HG02588 (cell line): Measurements from ENCODE around the gene KRT23.

Experiments used
- ATAC-seq: cut with Tn5 transposase; IDR thresholded peaks from one replicate; pipeline ENCODE4 v1.9.1; 2021; ENCODE audit warnings: mild to moderate bottlenecking, moderate library complexity; ENCODE audit not compliant: unreplicated experiment

KRT23 gene

DNA sequence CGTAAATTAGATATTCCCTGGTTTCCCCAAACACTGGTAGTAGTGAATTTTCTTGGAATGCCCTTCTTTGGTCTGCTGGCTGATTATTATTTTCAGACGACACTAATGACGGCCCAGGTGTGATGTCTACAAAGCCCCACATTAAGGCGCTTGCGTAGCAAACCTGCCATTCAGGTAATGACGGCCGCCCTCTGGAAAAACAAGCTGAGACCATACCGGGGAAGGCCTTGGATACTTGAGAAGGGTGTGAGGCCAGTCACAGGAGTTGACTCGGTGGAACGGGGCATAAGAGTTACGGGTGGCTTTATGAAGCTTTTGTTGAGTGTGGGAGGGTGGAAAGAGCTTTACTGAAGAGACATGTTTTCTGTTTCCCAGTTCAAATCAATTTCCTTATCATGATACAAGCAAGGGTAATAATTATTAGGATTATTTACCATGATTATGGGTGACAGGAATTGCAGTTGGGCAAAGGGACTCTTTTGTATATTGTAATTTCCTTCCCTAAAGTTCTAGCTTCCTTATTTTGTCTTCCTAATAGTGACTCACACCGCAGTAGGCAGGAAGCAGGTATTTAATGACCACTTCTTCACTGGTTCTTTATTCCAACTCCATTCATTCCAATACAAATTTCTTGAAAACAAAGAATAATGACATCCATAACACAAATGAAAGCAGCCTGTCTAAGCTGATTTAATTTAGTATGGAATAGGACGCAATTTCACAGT is 24.8 kb downstream of the KRT23 start:
- ATAC-seq: no peak

DNA sequence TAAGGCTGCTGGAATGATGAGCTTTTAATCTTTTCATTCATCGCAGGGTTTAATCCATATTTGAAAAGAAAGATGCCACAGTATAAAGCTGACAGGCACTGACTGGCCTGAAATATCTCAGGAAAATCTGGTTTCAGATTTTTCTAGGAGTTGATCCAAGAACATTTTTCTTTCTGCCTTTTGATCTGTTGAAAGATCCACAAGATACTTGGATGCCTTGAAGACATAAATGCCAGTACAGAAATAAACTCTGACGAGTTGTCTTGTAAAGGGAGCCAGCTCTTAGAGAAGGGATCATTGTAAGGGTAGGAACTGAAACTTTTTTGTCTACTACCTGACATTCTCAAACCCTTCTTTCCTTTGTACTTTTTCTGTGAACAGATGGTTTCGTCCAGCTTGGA is 27.0 kb downstream of the KRT23 start:
- no peak for ATAC-seq

DNA sequence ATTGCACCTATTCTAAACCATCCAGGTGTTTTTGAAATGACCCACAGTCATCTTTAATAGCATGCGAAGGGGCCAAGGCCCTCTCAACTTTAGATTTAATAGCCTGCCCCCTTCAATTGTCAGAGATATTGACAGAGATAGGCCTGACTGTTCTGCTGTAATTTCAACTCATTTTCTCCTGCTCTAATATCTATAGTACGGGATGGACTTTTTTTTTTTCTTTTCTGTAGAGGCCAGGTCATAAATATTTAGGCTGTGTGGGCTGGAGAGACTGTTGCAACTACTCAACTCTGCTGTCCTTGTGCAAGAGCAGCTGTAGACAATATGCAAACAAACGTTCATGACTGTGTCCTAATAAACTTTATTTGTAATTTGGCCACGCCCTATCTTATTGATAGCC is 27.7 kb downstream of the KRT23 start:
- ATAC-seq: no peak

DNA sequence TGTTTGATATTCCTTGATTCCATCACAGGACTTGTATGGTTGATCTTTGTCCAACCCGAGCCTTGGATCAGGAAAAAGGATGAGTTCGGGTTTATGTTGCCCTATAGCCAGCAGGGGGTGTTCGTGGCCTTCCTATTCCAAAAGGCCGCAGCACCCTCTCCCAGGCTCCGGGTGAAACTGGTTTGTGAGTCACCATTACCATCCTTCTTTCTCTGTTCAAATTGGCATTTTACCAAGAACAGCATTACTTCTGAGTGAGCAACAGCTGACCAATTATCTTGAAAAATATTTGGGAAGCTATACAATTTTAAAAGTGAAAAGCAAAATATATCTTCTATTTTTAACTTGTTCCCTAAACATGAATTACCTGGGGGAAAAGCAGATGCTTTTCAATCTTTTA is 28.1 kb downstream of the KRT23 start:
- ATAC-seq: no peak

DNA sequence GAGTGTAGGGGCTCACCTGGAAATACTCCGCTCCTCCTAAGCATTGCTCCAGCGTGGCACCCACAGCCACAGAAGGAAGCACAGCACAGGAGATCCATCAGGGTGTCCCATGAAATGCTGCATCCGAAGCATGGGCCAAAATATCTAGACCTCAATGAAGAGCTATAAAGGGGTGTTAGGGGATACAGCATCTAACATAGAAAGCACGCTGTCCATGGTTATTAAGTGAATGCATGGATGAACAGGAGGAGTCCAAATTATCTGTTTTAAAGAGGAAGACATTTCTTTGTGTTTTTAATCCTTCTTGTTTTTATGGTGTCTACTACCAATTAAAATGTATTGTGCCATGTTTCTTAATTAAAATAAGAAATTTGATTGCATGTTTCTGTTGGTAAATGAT is 30.8 kb downstream of the KRT23 start:
- no peak for ATAC-seq

DNA sequence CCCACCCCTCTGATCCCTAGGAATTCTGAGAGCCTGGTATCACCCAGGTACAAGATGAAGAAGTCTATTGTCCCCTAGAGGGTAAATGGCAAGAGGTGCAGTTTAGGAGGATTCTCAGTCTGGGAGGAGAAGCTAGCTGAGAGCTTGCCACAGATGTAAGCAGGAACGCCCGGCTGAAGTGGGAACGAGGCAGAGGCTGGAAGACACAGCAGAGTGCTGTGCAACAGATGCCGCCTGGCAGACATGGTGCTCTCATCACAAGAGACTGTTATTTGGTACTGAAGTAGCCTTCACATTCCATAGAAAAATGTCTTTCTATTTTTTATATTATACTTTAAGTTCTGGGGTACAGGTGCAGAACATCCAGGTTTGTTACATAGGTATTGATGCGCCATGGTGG is 32.1 kb downstream of the KRT23 start:
- no peak for ATAC-seq

DNA sequence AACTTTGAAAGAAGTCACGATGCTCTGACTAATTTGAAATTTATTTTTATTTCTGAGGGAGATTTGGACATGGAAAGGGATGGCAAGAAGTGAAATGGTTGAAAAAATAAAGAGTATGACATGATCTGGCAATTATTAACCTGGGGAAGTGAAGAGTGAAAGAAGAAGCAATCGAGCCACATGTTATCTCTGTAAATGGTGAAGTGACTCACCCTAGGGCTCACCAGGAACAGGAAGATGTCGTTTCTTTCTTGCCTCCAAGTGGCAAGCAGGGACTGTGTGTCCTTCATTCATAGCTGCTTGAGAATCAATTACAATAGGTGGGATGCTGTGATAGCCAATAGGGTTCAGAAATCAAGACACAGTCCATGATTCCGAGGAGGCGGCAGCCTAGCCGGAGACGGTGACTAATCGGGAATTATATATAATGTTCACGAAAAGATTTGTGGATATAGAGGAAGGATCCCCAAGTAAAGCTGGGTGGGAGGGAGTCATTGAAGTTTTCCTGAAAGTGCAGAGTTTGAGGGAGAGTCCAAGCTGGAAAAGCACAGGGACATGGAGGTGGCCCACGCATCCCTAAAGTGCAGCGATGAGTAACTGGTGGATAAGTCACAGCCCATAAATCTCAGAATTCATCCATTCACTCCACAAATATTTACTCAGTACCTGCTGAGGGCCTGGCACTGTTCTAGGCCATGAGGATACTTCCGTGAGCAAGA is 34.2 kb downstream of the KRT23 start:
- ATAC-seq: no peak

DNA sequence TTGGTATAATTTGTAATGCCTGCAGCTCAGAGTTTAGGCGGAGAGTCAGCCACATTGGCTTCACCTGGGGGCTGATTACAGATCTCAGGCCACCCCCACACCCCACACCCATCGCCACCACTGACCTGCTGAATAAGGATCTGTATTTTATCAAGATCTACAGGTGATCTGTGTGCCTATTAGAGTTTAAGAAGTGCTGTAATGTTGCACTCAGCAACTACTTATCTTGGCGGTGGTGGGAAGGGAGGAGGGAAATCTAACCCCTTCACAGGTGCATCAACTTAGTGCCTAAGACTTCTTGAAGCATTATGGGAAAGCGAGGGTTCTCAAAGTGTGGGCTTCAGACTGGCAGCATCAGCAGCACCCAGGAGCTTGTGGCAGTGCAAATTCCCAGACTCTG is 34.9 kb downstream of the KRT23 start:
- no peak for ATAC-seq

DNA sequence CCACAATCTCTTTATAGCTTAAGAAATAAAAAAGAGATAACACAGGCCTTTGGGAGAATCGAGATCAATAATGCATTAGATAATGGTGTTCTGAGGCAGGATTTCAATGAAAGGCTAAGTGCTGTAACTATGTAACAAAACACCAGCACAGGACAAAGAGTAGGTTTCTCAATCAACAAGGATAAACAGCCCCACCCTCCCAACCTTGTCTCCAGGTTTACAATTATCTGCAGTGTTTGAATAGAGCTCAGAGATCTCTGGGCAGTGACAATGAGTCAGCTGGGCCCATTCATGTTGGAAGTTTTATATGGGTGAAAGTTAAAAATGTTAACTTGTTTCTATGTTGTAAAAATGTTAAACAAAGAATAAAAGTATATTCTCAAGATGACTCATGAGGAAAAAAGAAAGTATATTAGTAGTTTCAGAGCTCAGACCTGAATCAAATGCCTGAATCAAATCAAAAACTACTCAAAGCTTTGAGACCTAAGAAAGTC is 35.4 kb downstream of the KRT23 start:
- ATAC-seq: no peak

DNA sequence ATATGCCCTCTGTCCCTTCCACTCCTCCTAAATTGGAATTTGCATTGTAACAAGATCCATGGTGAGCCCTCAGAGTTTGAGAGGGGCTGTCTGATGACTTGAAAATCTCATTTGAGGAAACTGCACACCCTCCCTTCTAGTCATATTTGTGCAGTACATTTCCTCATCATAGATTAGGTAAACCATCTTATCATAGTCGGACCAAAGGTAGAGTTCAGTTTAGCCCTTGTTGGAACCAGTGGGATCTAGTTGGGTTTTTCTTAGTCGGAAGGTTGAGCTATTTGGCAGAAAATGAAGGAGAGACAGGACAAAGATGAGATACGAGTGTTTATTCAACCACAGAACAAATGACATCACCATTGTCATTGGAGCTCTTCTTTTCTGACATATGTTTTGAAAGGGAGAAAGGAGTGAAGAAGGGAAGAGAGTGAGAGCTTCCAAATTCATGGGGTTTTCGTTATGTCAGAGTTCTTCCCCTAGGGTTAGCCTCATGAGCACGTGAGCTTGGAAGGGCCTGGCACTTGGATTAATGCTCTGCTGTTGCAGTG is 36.6 kb downstream of the KRT23 start:
- ATAC-seq: no peak

DNA sequence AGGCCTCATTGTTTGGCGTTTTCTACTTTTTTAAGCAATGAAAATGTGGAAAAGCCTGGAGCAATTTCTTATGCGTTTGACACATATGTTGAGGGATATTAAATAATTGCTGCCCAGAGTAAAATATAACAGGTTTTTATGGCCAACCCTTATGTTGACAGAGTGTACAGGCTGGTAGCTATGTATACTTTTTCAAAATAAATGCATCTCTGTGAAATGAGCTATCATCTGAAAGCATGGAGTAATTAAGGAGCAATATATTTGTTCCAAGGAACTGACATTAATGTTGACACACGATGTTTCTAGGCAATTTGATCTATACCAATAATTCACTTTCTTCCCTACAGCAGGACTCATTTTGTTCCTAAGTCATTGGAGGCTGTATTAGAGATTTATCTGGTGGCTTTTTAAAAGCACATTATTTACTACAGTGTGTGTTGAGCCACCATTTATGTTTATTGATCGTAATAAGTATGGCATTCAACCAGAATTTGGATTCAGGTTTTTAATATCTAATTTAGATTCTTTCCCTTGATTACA is 40.5 kb downstream of the KRT23 start:
- no peak for ATAC-seq

DNA sequence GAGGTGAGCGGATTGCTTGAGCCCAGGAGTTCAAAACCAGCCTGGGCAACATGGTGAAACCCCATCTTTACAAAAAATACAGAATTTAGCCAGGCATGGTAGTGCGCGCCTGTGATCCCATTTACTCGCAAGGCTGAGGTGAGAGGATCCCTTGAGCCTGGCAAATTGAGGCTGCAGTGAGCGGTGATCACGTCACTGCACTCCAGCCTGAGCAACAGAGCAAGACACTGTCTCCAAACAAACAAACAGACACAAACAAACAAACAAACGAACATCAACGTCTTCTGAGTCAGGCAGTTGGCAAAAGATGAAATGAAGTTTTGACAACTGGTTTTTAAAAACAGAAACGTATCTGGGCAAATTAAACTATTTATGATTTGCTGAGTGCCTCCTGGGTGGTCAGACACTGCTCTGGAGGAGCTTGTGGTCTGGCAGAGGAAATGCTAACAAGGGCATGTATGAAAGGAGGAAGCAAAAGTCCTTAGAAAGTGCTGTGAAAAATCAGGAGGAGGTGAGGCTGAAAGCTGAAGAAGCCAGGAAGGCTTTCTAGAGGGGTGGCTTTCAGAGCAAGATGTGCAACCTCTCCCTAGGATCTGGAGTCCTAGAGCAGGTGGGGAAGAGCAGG is 42.2 kb downstream of the KRT23 start:
- ATAC-seq: no peak

DNA sequence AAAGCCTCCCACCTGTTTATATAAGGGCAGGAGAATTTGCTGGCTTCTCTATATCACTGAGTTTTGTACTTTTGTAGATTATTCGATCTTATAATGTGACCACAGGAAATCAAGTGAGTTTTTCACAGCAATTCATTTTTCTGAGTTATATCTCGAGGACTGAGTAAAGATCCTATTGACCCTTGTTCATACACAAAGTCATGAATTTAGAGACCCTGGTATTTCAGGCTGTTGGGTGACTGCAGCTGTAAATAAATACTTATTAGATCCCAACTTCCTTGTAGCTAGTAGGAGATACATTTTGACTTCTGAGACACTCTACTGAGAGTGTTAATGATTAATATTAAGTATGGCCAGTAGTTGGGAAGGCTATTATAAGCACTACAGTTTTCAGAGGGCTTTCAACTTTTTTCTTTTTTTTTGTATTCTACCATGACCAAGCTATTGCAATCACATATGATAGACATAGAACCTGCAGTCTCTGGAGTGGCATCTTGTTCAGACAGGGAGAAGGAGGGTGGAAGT is 49.2 kb downstream of the KRT23 start:
- no peak for ATAC-seq

DNA sequence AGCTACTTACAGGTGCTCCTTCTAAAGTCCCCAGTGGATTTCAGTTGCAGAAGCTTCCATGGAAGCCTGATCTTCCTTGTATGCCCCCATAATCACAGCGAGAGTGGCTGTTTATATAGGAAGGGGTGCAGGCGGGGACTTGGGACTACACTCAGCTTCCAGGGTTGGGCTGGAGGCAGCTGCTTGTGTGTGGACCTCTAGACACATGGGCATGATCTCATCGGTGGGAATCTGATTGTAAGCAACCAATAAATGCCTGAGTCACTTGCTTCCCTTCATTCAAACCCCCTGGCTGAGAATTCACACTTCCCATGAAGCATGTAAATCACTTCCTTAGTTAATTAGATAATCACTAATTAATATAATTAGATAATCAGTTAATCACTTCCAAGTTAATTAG is 51.4 kb downstream of the KRT23 start:
- ATAC-seq: no peak

DNA sequence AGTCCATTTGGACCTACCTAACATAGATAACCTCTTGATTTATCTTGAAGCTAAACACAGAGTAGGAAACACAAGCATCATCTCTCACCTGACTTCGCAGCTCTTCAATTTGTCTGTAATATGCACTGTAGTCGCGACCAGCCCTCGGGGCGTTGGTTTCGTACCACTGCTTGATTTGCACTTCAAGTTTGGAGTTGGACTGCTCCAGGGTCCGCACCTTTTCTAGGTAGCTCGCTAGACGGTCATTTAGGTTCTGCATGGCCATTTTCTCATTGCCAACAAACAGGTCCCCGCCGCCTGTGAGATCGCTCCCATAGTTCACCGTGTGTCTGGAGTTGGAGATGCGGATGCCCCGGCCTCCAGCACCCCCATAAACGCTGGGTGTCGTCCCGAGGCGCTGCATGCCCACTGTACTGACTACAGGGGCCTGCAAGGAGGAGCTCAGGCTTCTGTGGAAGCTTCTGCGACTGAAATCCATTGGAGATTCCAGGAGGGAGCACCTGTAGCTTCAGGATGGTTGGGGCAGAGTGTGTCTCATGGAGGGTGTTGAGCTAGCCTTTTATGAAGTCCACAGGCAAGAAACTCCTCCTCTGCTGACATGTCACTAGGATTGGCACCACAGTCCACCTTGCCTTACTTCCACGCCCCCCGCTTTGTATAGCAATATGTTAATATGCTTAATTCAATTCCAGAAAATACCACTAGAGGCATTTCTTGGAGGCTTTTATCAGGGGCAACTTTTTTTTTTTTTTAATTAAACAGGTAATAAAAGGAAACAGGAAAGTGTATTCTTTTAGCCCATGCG is 52.5 kb downstream of the KRT23 start, which contains the start of gene KRT20:
Gene KRT20, minus strand, starts transcription at position 535 of the 805 bp plus-strand sequence. Its CDS starts 57 bp downstream, at position 478.
- ATAC-seq: no peak

DNA sequence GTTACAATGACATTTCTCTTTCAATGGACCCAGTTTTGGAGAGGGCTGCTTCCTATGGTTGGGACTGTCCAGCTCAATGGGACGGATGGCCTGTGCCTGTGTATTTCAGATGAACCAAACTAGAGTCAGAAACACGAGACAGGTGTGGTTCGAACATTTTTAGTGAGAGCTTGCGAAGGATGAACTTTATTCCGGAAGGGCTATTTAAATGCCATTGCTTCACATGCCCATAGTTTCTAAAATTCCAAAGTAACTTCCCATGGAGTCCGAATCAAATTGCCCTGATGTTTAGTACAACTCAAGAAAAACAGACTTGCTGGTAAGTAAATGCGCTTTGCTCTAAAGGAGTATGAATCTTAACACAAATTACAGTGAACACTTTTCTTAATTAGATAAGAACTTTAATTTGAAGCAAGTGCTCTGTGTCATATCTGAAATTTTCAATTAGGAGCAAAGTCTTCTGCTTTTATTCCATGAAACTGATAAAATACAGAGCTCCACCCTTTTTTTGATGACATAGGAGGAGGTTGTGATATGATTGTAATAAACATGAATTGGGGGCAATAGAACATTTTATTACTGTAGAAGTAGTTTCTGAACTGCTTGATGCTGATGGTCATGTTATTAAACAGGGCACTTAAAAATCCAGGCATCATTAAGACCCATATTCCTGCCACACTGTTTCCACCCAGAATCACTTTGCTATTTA is 53.7 kb downstream of the KRT23 start:
- ATAC-seq: no peak

DNA sequence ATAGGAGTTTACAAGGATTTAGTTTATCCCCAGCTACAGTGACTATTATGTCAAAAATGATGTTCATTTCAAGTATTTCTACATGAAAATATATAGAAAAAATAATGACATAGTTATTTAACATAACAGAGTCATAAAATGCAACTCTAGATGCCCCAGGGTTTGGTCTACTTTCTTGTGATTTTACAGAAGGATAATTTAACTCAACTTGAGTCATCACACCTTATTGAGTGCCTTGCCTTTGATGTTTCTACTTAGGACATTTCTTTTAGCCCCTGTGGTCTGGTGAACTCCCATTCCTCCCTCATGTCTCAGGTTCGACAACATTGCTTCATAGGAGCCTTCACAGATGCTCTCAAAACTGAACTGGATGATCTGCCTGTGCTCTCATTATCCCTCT is 54.4 kb downstream of the KRT23 start:
- no peak for ATAC-seq

DNA sequence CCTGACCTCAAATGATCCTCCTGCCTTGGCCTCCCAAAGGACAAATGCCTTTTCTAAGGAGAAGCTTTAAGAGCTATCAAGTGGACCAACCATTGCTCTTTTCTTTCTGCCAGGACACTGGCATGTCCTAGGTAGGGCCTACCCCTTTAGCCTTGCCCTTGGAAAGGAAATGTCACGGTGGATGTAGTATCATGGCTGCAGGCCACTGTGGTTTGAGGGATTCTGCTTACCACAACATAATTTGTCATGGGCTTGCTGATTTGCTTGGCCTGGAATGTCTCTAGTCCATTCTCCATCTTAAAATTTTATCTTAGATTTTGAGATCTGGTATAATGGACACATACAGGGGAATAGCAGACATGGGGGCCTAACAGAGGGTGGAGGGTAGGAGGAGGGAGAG is 58.4 kb downstream of the KRT23 start:
- ATAC-seq: no peak

DNA sequence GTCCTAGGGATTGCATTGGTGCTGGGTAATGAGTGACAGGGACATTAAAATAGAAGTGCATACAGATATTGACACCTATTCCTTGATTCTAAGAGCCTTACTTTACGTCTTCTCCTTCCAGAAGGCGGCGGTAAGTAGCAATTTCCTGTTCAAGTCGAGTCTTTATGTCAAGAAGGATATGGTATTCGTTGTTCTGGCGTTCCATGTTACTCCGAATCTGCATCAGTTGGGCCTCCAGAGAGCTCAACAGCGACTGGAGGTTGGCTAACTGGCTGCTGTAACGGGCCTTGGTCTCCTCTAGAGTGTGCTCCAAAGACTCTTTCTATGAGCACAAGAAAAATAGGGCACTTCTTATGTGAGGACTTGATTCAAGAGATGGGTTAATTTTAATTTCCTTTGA is 59.4 kb downstream of the KRT23 start:
- no peak for ATAC-seq

DNA sequence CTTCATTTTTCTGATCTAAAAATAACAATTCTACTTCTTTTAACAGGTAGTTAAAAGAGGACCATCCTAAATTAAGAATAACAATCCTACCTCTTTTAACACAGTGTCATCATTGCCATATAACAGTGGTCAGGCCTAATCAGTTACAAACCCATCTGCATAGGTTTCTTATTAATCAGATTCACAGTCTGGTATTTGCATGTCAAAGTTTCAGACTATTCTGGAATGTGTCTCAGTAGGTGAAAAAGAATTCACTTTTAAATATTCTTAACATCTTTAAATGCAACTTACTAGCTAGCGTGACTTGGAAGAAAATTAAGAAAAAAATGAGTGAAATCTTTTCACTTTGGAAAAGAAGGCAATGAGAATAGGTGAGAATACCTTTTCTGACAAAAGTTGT is 63.6 kb downstream of the KRT23 start:
- ATAC-seq: no peak
